ENCODE data around the gene PIK3C2B. TPM values are rescaled to one million over a fixed set of nuclear protein-coding genes. Genes with fewer than 3 reads are reported as not detected.

Gene PIK3C2B
- total and polyA plus RNA-seq, 12 donors, result 4.4 to 31.9 (median 21.1) TPM

DNA sequence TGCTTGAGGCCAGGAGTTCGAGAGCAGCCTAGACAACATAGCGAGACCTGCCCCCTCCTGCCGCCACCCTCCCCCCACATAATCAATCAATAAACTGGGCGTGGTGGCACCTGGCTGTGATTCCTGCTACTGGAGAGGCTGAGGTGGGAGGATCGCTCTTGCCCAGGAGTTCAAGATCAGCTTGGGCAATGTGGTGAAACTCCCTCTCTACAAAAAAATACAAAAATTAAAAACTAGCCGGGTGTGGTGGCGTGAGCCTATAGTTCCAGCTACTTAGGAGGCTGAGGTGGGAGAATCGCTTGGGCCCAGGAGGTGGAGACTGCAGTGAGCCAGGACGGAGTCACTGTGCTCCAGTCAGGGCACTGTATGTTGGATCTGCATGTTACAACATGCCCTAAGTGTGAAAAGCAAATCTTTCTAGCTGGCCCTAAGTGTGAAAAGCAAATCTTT is 14.6 kb upstream of the PIK3C2B start:
- no peak for DNase-seq
- Histone ChIP-seq H3K4me1 (peaks cover 0 to 51% (median 16%) of the 10 kb centered on the region in 9 donors), H3K27ac (no peak overlapping the region), H3K9me3 (no peaks in the 10 kb centered on the region), H3K4me3 (no peak overlapping the region), H3K36me3 (no peaks in the 10 kb centered on the region), H3K27me3 (no peaks in the 10 kb centered on the region)
- ATAC-seq, result no peak
- intact Hi-C loops (cut with DNase I), result loop anchor here in 2 of 10 donors (10.0 kb wide), 1 partner anchor 344 kb away; the partner anchor contains the start of gene REN (in 2 of the 2)
- TF ChIP-seq, protein P1, sequence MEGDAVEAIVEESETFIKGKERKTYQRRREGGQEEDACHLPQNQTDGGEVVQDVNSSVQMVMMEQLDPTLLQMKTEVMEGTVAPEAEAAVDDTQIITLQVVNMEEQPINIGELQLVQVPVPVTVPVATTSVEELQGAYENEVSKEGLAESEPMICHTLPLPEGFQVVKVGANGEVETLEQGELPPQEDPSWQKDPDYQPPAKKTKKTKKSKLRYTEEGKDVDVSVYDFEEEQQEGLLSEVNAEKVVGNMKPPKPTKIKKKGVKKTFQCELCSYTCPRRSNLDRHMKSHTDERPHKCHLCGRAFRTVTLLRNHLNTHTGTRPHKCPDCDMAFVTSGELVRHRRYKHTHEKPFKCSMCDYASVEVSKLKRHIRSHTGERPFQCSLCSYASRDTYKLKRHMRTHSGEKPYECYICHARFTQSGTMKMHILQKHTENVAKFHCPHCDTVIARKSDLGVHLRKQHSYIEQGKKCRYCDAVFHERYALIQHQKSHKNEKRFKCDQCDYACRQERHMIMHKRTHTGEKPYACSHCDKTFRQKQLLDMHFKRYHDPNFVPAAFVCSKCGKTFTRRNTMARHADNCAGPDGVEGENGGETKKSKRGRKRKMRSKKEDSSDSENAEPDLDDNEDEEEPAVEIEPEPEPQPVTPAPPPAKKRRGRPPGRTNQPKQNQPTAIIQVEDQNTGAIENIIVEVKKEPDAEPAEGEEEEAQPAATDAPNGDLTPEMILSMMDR (IDR thresholded peaks at IDR 0.05), result no peak
- WGBS, 2 donors, result 86 to 92% methylated on average over 9 of the region's 9 CpGs

DNA sequence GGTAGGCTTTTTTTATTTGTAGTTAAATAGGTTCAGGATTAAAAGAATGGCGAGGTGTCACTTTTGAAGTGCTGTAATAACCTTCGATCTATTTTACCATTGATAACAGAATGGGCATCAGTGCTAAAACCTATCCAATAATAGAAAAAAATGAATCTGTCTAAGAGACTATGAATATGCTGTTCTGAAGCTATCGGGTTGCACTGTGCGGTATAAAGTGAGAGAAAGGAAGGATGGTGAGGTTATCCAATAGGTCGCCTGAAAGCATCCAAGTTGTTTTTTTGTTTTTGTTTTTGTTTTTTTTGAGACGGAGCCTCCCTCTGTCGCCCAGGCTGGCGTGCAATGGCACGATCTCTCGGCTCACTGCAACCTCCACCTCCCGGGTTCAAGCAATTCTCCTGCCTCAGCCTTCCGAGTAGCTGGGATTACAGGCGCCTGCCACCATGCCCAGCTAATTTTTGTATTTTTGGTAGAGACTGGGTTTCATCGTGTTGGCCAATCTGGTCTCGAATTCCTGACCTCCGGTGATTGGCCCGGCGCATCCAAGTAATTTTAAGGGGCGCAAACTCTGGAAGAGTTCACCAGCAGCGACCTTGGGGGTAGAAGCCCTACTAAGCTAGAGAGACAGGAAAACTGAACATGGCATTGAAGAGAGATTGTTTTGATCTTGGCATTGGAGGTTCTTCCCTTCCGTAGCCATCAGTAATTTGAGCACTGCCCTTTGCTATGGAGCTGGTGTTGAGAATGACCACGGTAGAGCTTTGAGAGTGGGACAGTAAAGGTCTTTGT is 12.9 kb upstream of the PIK3C2B start:
- intact Hi-C loops (cut with DNase I), result loop anchor here in 2 of 10 donors (10.0 kb wide), 1 partner anchor 343 kb away; the partner anchor contains the start of gene REN (in 2 of the 2)
- Histone ChIP-seq H3K27ac (peak overlapping the region; percentile 68 to 90 (median 86)), H3K27me3 (no peaks in the 10 kb centered on the region), H3K36me3 (no peaks in the 10 kb centered on the region), H3K4me3 (peak overlapping the region; percentile 30 to 68 (median 59)), H3K9me3 (no peaks in the 10 kb centered on the region), H3K4me1 (peaks cover 0 to 39% (median 25%) of the 10 kb centered on the region in 9 donors)
- peak; percentile 16 to 44 (median 36) for ATAC-seq
- 1 to 2% methylated on average over 22 of the region's 22 CpGs for WGBS, 2 donors
- no peak for DNase-seq
- TF ChIP-seq, protein P1 (IDR thresholded peaks at IDR 0.05), result no peak

DNA sequence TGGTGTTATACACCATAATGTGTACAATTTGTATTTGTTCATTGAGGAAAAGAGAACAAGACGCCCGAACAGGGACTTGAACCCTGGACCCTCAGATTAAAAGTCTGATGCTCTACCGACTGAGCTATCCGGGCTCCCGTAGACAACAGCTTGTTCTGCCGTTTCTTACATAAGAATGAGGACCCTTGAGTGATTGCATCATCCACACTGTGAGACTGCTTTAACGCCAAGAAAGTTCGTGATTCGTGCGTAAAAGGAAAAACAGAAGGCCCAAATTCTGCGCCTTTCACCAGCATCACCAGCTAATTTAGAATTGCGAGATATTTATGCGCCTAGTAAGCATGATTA is 12.3 kb upstream of the PIK3C2B start:
- Histone ChIP-seq H3K27me3 (no peaks in the 10 kb centered on the region), H3K9me3 (no peaks in the 10 kb centered on the region), H3K36me3 (no peaks in the 10 kb centered on the region), H3K4me3 (peak overlapping the region; percentile 30 to 68 (median 59)), H3K4me1 (peaks cover 0 to 33% (median 25%) of the 10 kb centered on the region in 9 donors), H3K27ac (peak overlapping the region; percentile 68 to 90 (median 86))
- DNase-seq (peak; percentile 36 to 88), ATAC-seq (peak; percentile 74 to 92 (median 90))
- TF ChIP-seq, protein P1 (IDR thresholded peaks at IDR 0.05), result no peak
- 0% methylated on average over 13 of the region's 13 CpGs for WGBS, 2 donors
- intact Hi-C loops (cut with DNase I), result loop anchor here in 2 of 10 donors (10.0 kb wide), 1 partner anchor 342 kb away; the partner anchor contains the start of gene REN (in 2 of the 2)

DNA sequence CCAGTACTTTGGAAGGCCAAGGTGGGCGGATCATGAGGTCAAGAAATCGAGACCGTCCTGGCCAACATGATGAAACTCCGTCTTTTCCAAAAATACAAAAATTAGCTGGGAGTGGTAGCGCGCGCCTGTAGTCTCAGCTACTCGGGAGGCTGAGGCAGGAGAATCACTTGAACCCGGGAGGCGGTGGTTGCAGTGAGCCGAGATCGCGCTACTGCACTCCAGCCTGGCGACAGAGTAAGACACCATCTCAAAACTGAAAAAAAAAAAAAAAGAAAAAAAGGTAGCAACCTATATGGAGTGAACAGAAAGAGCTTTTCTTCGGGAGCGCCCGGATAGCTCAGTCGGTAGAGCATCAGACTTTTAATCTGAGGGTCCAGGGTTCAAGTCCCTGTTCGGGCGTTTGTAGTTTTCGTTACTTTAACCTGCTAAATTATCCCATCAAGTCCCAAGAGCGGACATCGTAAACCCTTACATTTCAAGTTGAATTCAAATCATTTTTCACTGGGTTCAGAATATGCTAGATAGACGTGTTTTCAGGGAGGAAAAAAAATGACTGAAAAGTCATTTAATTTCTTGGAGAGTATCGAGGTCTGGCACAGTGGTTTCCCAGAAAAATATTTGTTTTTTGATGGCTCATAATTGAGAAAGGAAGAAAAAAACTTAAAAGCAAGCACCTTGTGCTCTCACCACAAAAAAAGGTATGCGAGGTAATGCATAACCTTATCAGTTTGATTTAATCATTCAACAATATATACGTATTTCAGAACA is 11.8 kb upstream of the PIK3C2B start:
- H3K4me3 ChIP-seq, result peak overlapping the region; percentile 41 to 68 (median 59)
- no peaks in the 10 kb centered on the region for H3K27me3 ChIP-seq
- intact Hi-C loops (cut with DNase I), result loop anchor here in 2 of 10 donors (10.0 kb wide), 1 partner anchor 342 kb away; the partner anchor contains the start of gene REN (in 2 of the 2)
- no peaks in the 10 kb centered on the region for H3K9me3 ChIP-seq
- DNase-seq, result peak; percentile 42 to 64
- WGBS, 2 donors, result 2% methylated on average over 27 of the region's 27 CpGs
- H3K27ac ChIP-seq, result peak overlapping the region; percentile 30 to 90 (median 86)
- H3K4me1 ChIP-seq, result peaks cover 0 to 33% (median 25%) of the 10 kb centered on the region in 9 donors
- no peaks in the 10 kb centered on the region for H3K36me3 ChIP-seq
- TF ChIP-seq, protein P1 (IDR thresholded peaks at IDR 0.05), result no peak
- ATAC-seq, result peak; percentile 66 to 92 (median 80)
